Adipose tissue (tissue), 3 donors: Measurements from ENCODE around the gene HSPG2. TPM values are rescaled to one million over a fixed set of nuclear protein-coding genes. Genes with fewer than 3 reads are reported as not detected.

Experiments used
- H3K27ac ChIP-seq: one replicate; pipeline ENCODE4 v1.5.1; 2013; ENCODE audit warnings: low read depth, low read length
- WGBS, 3 donors: extraction: QIAGEN DNeasy Blood & Tissue Kit; methylation state at CpG; one replicate each; pipeline ENCODE4 v1.1.7; 2013; 5-methylcytosine and 5-hydroxymethylcytosine counted together
- polyA plus RNA-seq, 3 donors: library from polyadenylated mRNA; stranded (reverse); fragments of 200-250 nt; gene quantifications; one replicate each; pipeline ENCODE4 v1.2.3, GENCODE V29; 2013
- donor health status: healthy with polysubstance abuse.
- donor health status: Bipolar disorder and iron deficiency.
- donor health status: healthy.

HSPG2 gene
- polyA plus RNA-seq, 3 donors, result 34.7 to 225 (median 214) TPM

GRCh38 chr1:21893046-21893805 lies 43.9 kb downstream of the HSPG2 start:
- WGBS, 3 donors, result 89 to 92% (median 91%) methylated on average over 14 of the region's 14 CpGs
- H3K27ac ChIP-seq, result no peak overlapping the region

DNA sequence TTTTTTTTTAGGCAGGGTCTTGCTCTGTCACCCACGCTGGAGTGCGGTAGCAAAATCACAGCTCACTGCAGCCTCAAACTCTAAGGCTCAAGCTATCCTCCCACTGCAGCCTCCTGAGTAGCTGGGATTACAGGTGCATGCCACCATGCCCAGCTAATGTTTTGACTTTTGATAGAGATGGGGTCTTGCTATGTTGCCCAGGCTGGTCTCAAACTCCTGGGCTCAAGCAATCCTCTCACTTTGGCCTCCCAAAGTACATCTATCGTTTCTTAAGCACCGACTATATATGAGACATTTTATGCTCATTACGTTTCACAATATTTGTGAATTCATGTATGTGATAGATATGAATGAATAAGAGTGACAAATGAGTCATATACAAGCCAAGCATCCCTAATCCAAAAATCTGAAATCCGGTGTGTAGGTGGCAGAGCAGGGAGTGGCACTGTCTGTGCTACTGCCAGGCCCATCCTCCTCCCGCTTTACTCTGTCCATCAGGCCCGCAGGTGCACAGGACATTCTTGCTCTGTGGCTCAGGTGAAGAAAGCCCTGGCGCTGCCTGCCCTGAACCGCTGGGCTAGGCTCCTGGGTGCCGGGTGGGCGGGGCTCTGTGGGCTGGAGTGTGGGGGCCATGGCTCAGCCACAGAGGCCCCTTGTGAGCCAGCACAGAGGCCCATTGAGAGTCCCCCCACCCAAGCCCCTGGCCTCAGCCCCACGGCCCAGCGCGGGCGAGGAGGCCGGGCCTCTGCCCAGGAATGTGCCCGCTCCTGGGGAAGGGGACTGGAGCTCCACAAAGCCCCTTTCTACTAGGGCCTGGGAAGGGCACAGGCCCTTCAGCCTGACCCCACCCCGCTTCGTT lies 45.3 kb downstream of the HSPG2 start:
- no peak overlapping the region for H3K27ac ChIP-seq
- WGBS, 3 donors, result 91 to 93% (median 92%) methylated on average over 16 to 20 of the region's 20 CpGs

- WGBS, 3 donors, result 83 to 92% (median 89%) methylated on average over 6 of the region's 6 CpGs
- no peak overlapping the region for H3K27ac ChIP-seq
These were observed 46.0 kb downstream of the HSPG2 start for GRCh38 chr1:21891081-21891480.

DNA sequence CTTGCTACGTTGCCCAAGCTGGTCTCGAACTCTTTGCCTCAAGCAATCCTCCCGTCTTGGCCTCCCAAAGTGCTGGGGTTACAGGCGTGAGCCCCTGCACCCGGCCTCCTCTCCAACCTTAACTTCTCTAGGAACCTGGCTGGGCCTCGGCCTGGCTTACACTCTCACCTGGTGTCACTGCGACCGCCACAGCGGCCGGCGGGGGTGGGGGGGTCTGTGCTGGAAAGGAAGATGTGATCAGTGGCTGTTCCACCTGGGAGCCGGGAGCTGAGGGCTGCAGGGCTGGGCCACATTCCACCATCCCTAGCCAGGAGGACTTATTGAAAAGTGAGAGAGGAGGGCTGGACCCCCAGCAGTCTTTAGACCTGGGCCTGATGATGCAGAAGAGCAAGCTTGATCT lies 48.6 kb downstream of the HSPG2 start:
- no peak overlapping the region for H3K27ac ChIP-seq

GRCh38 chr1:21887796-21888195 lies 49.3 kb downstream of the HSPG2 start:
- 88 to 92% (median 90%) methylated on average over 11 of the region's 11 CpGs for WGBS, 3 donors
- no peak overlapping the region for H3K27ac ChIP-seq

More for the DNA sequence above, 48.6 kb downstream of the HSPG2 start:
- whole genome bisulfite sequencing, 3 donors, result 93 to 96% (median 95%) methylated on average over 12 of the region's 12 CpGs

DNA sequence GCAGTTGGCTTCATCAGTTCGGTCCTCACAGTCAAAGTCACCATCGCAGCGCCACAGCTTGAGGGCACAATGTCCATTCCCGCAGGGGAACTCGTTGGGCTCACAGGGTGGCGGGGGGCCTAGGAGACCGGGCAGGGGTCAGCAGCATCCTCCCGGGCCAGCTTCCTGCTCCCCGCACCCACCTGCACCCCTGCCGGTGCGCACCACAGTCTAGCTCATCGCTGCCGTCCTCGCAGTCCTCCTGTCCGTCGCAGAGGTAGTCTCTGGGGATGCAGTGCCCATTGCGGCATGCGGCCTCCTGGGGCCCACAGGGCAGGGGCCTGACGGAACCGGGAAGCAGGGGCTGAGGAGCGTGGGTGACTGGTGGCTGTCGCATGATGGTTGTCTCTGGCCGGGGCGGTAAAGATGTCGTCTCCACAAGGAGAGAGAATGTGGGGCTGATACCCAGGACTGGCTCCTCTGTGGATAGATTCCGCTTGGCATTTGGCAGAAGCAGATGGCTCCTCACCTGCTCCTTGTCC lies 49.8 kb downstream of the HSPG2 start:
- H3K27ac ChIP-seq, result no peak overlapping the region

DNA sequence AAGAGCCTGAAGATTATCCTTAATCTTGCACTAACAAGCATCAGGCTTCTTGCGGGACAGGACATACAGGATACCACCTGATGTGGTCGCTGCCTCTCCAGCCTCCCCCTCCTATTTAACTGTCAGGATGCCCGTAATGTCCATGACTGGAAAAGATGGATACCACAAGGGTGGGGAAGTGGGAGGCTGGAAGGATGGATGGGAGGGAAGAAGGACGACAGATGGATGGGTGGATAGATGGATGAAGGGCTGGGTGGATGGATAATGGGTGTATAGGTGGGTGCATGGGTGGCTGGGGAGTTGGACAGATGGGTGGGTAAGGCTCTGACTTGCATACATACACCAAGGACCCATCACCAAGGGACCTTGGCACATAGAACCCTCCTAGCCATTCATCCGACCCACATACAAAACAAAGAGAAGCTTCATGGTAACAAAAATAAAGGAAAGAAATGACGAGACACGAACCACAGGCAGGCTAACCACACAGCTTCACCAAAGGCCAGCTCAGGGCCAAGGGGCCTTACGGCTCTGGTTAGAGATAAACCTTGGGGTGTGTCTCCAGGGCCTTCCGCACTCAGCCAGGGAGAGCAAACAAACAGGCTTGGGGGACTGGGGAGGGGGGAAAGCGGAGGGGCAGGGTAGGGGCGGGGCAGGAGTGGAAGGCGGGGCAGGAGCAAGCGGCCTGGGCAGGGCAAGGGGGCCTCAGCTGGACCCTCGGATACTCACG lies 50.5 kb downstream of the HSPG2 start:
- WGBS, 3 donors, result 83 to 88% (median 87%) methylated on average over 12 to 15 of the region's 15 CpGs
- H3K27ac ChIP-seq, result no peak overlapping the region

More for the DNA sequence above, 49.8 kb downstream of the HSPG2 start:
- WGBS, 3 donors, result 86 to 90% (median 90%) methylated on average over 24 to 26 of the region's 26 CpGs

DNA sequence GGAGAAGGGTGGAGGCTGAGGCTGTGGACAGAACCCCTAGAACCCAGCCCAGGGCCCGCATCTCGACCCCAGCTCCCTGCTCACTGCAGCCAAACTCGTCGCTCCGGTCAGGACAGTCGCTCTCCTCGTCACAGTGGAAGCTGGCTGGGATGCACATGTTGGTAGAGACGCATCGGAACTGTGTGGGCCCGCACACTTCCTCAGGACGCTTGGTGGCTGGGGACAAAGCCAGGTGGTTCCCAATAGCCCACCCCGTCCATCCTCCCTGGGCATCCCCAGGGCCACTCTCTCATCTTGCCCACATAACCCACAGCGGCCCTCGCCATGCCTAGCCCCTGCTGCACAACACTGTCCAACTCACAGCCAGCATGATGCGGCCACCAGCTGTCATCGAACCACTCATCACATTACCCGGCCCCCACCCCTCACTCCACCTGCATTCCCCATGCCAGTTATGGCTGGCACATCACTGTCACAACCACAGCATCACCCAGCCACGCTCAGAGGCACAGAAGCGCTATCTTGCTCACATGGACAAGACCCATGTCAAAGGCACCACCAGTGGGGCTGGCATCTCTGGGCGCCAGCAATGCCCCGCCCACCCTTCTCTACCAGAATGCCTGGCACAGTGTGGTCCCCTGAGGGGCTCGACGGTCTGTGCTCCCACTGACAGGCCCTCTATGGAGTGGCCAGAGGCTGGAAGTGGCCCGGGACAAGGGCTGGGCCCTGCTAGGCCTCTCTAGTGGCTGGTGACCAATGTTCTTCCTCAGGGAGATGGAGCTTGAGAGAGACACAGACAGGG lies 51.7 kb downstream of the HSPG2 start:
- H3K27ac ChIP-seq, result no peak overlapping the region
- WGBS, 3 donors, result 81 to 90% (median 87%) methylated on average over 24 of the region's 24 CpGs

DNA sequence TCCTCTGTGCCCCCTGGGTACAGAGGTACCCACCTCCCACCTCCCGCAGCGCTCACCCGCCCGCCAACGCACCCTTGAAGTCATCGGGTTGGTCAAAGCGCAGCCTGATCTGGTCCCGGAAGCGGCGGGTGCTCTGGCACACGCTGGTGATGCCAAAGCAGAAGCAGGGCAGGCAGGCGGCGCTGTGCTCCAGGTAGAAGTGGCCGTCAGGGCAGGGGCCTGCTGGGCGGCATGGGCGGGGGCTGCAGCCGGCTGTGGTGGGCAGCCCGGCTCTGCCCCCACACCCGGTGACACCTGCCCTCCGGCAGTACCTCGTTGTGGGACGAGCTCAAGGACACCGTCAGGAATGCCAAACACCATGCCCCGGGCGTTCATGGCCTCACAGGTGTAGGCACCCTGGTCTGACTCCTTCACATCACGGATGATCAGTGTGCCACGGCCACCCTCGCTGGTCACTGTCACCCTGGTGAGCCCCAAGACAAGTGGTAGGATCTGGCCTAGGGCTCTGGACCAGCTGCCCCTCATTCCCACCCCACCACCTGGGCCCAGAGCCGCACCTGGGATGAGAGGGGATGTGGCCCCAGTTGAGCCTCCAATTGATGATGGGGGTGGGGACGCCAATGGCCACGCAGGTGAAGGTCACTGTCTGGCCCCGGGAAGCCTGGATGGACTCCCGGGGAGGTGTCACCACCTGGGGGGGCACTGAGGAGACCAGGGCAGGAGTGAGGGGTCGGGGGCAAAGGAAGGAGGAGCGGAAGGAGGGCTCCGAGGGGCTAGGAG lies 52.5 kb downstream of the HSPG2 start:
- WGBS, 3 donors, result 88 to 92% (median 90%) methylated on average over 34 to 36 of the region's 36 CpGs
- no peak overlapping the region for H3K27ac ChIP-seq

GRCh38 chr1:21882721-21883415 lies 54.2 kb downstream of the HSPG2 start:
- no peak overlapping the region for H3K27ac ChIP-seq
- WGBS, 3 donors, result 42 to 86% (median 43%) methylated on average over 11 of the region's 11 CpGs

DNA sequence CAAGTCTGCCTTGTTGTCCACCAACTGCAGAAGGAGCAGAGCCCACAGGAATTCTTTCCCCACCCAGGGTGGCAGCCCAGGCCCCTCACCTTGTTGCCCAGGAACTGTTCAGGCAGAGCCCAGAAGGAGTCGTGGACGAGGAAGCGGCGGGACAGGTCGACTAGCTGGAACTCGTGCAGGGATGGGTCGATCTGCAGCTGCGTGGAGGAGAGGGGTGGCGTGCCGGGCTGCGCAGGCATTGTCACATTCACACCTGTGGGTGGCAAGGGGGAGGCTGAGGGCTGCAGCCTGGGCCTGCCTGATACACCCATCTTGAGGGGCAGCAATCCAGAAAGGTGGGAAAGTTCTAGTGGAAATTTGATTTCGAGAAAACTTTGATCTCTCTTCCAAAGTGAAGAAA lies 55.9 kb downstream of the HSPG2 start:
- H3K27ac ChIP-seq, result no peak overlapping the region
- 95 to 96% (median 96%) methylated on average over 12 of the region's 12 CpGs for WGBS, 3 donors

GRCh38 chr1:21880619-21880970 lies 56.5 kb downstream of the HSPG2 start:
- 90 to 96% (median 93%) methylated on average over 16 of the region's 16 CpGs for WGBS, 3 donors
- H3K27ac ChIP-seq, result no peak overlapping the region

GRCh38 chr1:21879928-21880618 lies 57.0 kb downstream of the HSPG2 start:
- no peak overlapping the region for H3K27ac ChIP-seq
- 95 to 96% (median 96%) methylated on average over 19 of the region's 19 CpGs for WGBS, 3 donors

DNA sequence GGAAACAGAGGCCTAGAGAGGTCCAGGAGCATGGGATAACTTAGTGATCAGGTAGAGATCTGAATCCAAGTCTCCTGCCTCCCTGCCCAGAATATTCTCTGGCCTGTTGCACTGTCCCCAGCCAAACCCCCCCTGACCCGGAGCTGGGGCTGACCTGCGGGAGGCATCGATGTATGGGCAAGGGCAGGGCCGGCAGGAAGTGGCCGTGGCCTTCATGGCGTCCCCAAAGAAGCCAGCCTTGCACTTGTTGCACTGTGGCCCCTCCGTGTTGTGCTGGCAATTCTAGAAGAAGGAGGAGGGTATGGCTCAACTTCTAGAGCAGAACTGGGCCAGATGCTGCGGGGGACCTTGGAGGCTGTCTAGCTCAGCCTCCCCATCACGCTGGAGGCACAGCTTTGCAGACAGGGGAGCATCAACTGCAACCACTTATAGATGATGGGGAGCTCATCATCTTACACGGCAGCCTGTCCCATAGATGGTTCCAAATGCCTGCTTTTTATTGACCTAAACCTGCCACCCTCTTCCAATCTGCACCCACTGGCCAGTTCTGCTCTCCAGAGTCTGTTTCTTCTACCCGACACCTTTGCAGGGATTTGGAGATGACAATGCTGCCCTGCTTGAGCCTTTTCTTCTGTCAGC lies 58.2 kb downstream of the HSPG2 start:
- WGBS, 3 donors, result 89 to 97% (median 89%) methylated on average over 11 of the region's 11 CpGs
- H3K27ac ChIP-seq, result no peak overlapping the region

DNA sequence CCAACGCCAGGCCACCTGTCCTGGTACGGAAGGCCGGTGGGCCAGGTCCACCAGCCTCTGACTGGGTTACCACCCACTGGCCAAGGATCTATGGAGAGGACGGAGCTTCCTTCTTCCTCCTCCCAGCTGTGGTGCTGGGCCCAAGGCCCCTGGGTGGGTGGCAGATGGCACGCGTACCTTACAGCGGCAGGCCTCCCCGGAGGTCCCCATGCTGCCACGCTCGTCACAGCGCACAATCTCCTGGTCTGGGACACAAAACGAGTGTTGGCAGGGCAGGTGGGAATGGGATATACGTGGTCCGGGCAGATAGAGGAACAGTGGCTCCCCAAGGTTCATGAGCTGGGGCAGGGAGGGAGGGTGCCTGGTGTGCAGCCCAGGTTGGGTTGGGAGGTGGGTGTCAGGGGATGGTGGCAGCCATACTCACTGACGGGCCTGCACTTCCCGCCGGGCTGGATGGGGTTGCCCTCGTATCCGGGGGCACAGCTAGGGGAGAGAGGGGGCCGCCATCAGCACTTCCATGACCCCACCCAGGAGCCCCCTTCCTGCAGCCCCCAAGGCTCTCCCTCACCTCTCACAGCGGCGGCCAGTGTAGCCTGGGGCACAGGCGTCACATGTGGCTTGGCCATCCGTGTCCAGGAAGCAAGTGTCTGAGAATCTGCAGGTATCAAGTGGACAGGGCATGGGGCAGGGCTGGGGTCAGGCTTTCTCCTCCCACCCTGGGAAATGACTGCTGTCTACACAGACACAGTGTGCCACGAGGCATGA lies 58.9 kb downstream of the HSPG2 start:
- H3K27ac ChIP-seq, result no peak overlapping the region
- WGBS, 3 donors, result 90 to 92% (median 92%) methylated on average over 21 to 25 of the region's 25 CpGs
